WTC11 (cell line): ENCODE results near the gene TGFBRAP1. TPM values are rescaled to one million over a fixed set of nuclear protein-coding genes. Genes with fewer than 3 reads are reported as not detected.
A peak's percentile ranks its signal among the peaks of the same experiment; 100 is the strongest.

Source experiments
- ATAC-seq: fragments of 200-7000 bp; cut with Tn5 transposase; 2 replicates; pipeline ENCODE4 v1.10.0; 2021; ENCODE audit warnings: mild to moderate bottlenecking, moderate library complexity
- CTCF ChIA-PET: fragments of 300-600 bp; sonication (Branson Sonifier 250); formaldehyde crosslinking; loops from one replicate; lab custom pipeline; 2021; ENCODE audit warnings: antibody characterized with exemption; lab: Charles Lee
- POLR2A ChIA-PET: fragments of 350-600 bp; sonication (Branson Sonifier 250); formaldehyde crosslinking; loops from one replicate; lab custom pipeline; 2021; ENCODE audit warnings: antibody characterized with exemption; lab: Charles Lee
- DNase-seq: peaks from one replicate; pipeline ENCODE4 v3.0.0; 2021; ENCODE audit warnings: low spot score
- H3K27ac Mint-ChIP-seq: 2 replicates; pipeline ENCODE4 v1.8.0; 2021; ENCODE audit warnings: mixed read lengths
- H3K27me3 Mint-ChIP-seq: 2 replicates; pipeline ENCODE4 v1.8.0; 2021; ENCODE audit warnings: low read depth, mild to moderate bottlenecking, moderate library complexity, mixed read lengths
- H3K36me3 Mint-ChIP-seq: 2 replicates; pipeline ENCODE4 v1.8.0; 2021; ENCODE audit warnings: mixed read lengths
- H3K4me1 Mint-ChIP-seq: 2 replicates; pipeline ENCODE4 v1.8.0; 2022; ENCODE audit warnings: mixed read lengths
- H3K4me3 Mint-ChIP-seq: 2 replicates; pipeline ENCODE4 v1.8.0; 2021; ENCODE audit warnings: mild to moderate bottlenecking, moderate library complexity, mixed read lengths
- H3K9me3 Mint-ChIP-seq: 2 replicates; pipeline ENCODE4 v1.8.0; 2021; ENCODE audit warnings: mixed read lengths
- ATF1 ChIP-seq: sonication (generic); formaldehyde crosslinking; IDR thresholded peaks from 2 replicates; pipeline ENCODE4 v1.8.1; 2023; ENCODE audit warnings: mild to moderate bottlenecking, moderate library complexity, missing genetic modification reagents
- CREB1 ChIP-seq: sonication (generic); formaldehyde crosslinking; IDR thresholded peaks from 2 replicates; pipeline ENCODE4 v1.8.0; 2023; ENCODE audit warnings: mild to moderate bottlenecking, missing genetic modification reagents
- E2F1 ChIP-seq: sonication (generic); formaldehyde crosslinking; IDR thresholded peaks from 2 replicates; pipeline ENCODE4 v1.8.0; 2022; ENCODE audit warnings: mild to moderate bottlenecking, missing genetic modification reagents
- EMX1 ChIP-seq: fragments of 250-450 bp; sonication (Bioruptor Pico); IDR thresholded peaks from 2 replicates; pipeline ENCODE4 v1.8.0; 2021; ENCODE audit warnings: mild to moderate bottlenecking
- ESRRA ChIP-seq: sonication (generic); formaldehyde crosslinking; IDR thresholded peaks from 2 replicates; pipeline ENCODE4 v1.8.1; 2022; ENCODE audit warnings: mild to moderate bottlenecking, missing genetic modification reagents, borderline replicate concordance
- MAX ChIP-seq: sonication (generic); formaldehyde crosslinking; IDR thresholded peaks from 2 replicates; pipeline ENCODE4 v1.8.0; 2022; ENCODE audit warnings: mild to moderate bottlenecking, missing genetic modification reagents
- NFE2L1 ChIP-seq: sonication (generic); formaldehyde crosslinking; IDR thresholded peaks from 2 replicates; pipeline ENCODE4 v1.8.1; 2023; ENCODE audit warnings: missing genetic modification reagents
- NFYB ChIP-seq: sonication (generic); formaldehyde crosslinking; conservative IDR thresholded peaks from 2 replicates; pipeline ENCODE4 v1.8.0; 2022; ENCODE audit warnings: low read depth, missing genetic modification reagents
- PRDM15 ChIP-seq: sonication (generic); formaldehyde crosslinking; IDR thresholded peaks from 2 replicates; pipeline ENCODE4 v1.8.0; 2022; ENCODE audit warnings: missing genetic modification reagents
- SOX15 ChIP-seq: fragments of 250-450 bp; sonication (Bioruptor Pico); IDR thresholded peaks from 2 replicates; pipeline ENCODE4 v1.9.0; 2021; ENCODE audit warnings: mild to moderate bottlenecking
- SP1 ChIP-seq: sonication (generic); formaldehyde crosslinking; conservative IDR thresholded peaks from 2 replicates; pipeline ENCODE4 v1.8.1; 2022; ENCODE audit warnings: missing genetic modification reagents
- TCF7 ChIP-seq: sonication (generic); formaldehyde crosslinking; IDR thresholded peaks from 2 replicates; pipeline ENCODE4 v1.8.0; 2022; ENCODE audit warnings: mild to moderate bottlenecking, low read depth, missing genetic modification reagents, moderate library complexity
- TEAD4 ChIP-seq: sonication (generic); formaldehyde crosslinking; IDR thresholded peaks from 2 replicates; pipeline ENCODE4 v1.8.0; 2022; ENCODE audit warnings: mild to moderate bottlenecking, missing genetic modification reagents
- ZNF219 ChIP-seq: sonication (generic); formaldehyde crosslinking; IDR thresholded peaks from 2 replicates; pipeline ENCODE4 v1.8.0; 2023; ENCODE audit warnings: missing genetic modification reagents, mild to moderate bottlenecking, borderline replicate concordance
- ZNF263 ChIP-seq: sonication (generic); formaldehyde crosslinking; IDR thresholded peaks from 2 replicates; pipeline ENCODE4 v1.8.1; 2022; ENCODE audit warnings: low read depth, mild to moderate bottlenecking, moderate library complexity, missing genetic modification reagents
- ZNF423 ChIP-seq: fragments of 250-450 bp; sonication (Bioruptor Pico); IDR thresholded peaks from 2 replicates; pipeline ENCODE4 v2.1.2; 2022; ENCODE audit warnings: mild to moderate bottlenecking, moderate library complexity
- ZNF425 ChIP-seq: fragments of 250-450 bp; sonication (Bioruptor Pico); conservative IDR thresholded peaks from 2 replicates; pipeline ENCODE4 v1.9.0; 2021; ENCODE audit warnings: mild to moderate bottlenecking
- total RNA-seq: library from RNA; stranded (reverse); gene quantifications from 3 replicates; pipeline ENCODE4 v1.2.3, GENCODE V29; 2021
- TF ChIP-seq, protein P1 (sequence below): sonication (generic); formaldehyde crosslinking; conservative IDR thresholded peaks from 2 replicates; pipeline ENCODE4 v1.8.1; 2023; ENCODE audit warnings: mild to moderate bottlenecking, low read depth, missing genetic modification reagents, moderate library complexity
- TF ChIP-seq, protein P2 (sequence below): fragments of 250-450 bp; sonication (Bioruptor Pico); IDR thresholded peaks from 2 replicates; pipeline ENCODE4 v1.9.0; 2021; ENCODE audit warnings: mild to moderate bottlenecking
- TF ChIP-seq, protein P3 (sequence below): sonication (generic); formaldehyde crosslinking; IDR thresholded peaks from 2 replicates; pipeline ENCODE4 v1.8.0; 2023; ENCODE audit warnings: missing genetic modification reagents, mild to moderate bottlenecking, borderline replicate concordance

Gene TGFBRAP1
- total RNA-seq, 1 experiment from 2014 or later, result 16.3 TPM

GRCh38 chr2:105337122-105338019 is 7.8 kb upstream of the TGFBRAP1 start, which contains the start of gene C2orf49 (continued):
- TF ChIP-seq SOX15 (CRISPR knock-in tag), result no peak
- peak; percentile 77; the same call in 1 of the 2 replicates for TF ChIP-seq ATF1 (CRISPR knock-in tag)
- TF ChIP-seq, protein P1, sequence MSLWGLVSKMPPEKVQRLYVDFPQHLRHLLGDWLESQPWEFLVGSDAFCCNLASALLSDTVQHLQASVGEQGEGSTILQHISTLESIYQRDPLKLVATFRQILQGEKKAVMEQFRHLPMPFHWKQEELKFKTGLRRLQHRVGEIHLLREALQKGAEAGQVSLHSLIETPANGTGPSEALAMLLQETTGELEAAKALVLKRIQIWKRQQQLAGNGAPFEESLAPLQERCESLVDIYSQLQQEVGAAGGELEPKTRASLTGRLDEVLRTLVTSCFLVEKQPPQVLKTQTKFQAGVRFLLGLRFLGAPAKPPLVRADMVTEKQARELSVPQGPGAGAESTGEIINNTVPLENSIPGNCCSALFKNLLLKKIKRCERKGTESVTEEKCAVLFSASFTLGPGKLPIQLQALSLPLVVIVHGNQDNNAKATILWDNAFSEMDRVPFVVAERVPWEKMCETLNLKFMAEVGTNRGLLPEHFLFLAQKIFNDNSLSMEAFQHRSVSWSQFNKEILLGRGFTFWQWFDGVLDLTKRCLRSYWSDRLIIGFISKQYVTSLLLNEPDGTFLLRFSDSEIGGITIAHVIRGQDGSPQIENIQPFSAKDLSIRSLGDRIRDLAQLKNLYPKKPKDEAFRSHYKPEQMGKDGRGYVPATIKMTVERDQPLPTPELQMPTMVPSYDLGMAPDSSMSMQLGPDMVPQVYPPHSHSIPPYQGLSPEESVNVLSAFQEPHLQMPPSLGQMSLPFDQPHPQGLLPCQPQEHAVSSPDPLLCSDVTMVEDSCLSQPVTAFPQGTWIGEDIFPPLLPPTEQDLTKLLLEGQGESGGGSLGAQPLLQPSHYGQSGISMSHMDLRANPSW, result no peak
- peak; percentile 81 for TF ChIP-seq CREB1 (CRISPR knock-in tag)
- TF ChIP-seq TEAD4 (CRISPR knock-in tag), result 0 out of 2 replicates have a peak, but pooled peaks have one; percentile 70
- TF ChIP-seq NFE2L1, result 0 out of 2 replicates have a peak, but pooled peaks have one; percentile 29
- TF ChIP-seq SP1 (CRISPR knock-in tag), result peak; percentile 86
- TF ChIP-seq NFYB, result 0 out of 2 replicates have a peak, but pooled peaks have one; percentile 9
- 0 out of 2 replicates have a peak, but pooled peaks have one; percentile 42 for TF ChIP-seq ESRRA (CRISPR knock-in tag)

DNA sequence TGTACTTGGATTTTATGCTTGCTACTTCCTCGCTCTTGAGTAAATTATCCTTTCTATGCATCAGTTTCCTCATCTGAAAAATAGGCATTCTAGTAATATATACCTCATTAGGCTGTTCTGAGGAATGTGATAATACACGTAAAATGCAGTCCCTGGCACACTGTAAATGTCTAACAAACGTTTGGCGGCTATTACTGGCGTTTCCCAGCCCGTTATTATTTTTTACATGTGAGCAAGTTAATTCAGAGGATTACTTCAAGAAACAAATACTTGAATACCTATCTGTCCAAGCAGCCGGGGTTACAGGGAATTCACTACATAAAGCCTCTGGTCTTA is 7.2 kb upstream of the TGFBRAP1 start:
- Mint-ChIP-seq H3K4me3 (peak overlapping the region; percentile 100), H3K27me3 (no peaks in the 10 kb centered on the region), H3K4me1 (peaks cover 14% of the 10 kb centered on the region), H3K9me3 (no peaks in the 10 kb centered on the region), H3K27ac (peak overlapping the region; percentile 100), H3K36me3 (peaks cover 18% of the 10 kb centered on the region)
- DNase-seq (no peak), ATAC-seq (no peak)
- CTCF ChIA-PET, result no interaction called here
- POLR2A ChIA-PET, result interaction anchor here (1.2 kb wide), 1 partner anchor 8 kb away, joined by 4 read pairs; no protein-coding TSS in a partner anchor
- TF ChIP-seq ZNF263 (CRISPR knock-in tag), result no peak
- no peak for TF ChIP-seq ZNF425 (CRISPR knock-in tag)
- no peak for TF ChIP-seq PRDM15 (CRISPR knock-in tag)
- no peak for TF ChIP-seq TCF7 (CRISPR knock-in tag)
- TF ChIP-seq E2F1, result no peak
- TF ChIP-seq MAX (CRISPR knock-in tag), result no peak
- TF ChIP-seq, protein P2, sequence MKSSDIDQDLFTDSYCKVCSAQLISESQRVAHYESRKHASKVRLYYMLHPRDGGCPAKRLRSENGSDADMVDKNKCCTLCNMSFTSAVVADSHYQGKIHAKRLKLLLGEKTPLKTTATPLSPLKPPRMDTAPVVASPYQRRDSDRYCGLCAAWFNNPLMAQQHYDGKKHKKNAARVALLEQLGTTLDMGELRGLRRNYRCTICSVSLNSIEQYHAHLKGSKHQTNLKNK, result no peak
- no peak for TF ChIP-seq EMX1 (CRISPR knock-in tag)
- no peak for TF ChIP-seq ZNF219 (CRISPR knock-in tag)
- TF ChIP-seq, protein P3, sequence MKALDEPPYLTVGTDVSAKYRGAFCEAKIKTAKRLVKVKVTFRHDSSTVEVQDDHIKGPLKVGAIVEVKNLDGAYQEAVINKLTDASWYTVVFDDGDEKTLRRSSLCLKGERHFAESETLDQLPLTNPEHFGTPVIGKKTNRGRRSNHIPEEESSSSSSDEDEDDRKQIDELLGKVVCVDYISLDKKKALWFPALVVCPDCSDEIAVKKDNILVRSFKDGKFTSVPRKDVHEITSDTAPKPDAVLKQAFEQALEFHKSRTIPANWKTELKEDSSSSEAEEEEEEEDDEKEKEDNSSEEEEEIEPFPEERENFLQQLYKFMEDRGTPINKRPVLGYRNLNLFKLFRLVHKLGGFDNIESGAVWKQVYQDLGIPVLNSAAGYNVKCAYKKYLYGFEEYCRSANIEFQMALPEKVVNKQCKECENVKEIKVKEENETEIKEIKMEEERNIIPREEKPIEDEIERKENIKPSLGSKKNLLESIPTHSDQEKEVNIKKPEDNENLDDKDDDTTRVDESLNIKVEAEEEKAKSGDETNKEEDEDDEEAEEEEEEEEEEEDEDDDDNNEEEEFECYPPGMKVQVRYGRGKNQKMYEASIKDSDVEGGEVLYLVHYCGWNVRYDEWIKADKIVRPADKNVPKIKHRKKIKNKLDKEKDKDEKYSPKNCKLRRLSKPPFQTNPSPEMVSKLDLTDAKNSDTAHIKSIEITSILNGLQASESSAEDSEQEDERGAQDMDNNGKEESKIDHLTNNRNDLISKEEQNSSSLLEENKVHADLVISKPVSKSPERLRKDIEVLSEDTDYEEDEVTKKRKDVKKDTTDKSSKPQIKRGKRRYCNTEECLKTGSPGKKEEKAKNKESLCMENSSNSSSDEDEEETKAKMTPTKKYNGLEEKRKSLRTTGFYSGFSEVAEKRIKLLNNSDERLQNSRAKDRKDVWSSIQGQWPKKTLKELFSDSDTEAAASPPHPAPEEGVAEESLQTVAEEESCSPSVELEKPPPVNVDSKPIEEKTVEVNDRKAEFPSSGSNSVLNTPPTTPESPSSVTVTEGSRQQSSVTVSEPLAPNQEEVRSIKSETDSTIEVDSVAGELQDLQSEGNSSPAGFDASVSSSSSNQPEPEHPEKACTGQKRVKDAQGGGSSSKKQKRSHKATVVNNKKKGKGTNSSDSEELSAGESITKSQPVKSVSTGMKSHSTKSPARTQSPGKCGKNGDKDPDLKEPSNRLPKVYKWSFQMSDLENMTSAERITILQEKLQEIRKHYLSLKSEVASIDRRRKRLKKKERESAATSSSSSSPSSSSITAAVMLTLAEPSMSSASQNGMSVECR (CRISPR knock-in tag), result no peak
- no peak for TF ChIP-seq CREB1 (CRISPR knock-in tag)
- no peak for TF ChIP-seq ZNF423 (CRISPR knock-in tag)
